LoVo (cell line): ENCODE results near the gene KIT.

Experiments
- DNase-seq: peaks from one replicate; pipeline ENCODE4 v3.0.0-alpha.2; 2016; ENCODE audit warnings: low spot score

The KIT gene

DNA sequence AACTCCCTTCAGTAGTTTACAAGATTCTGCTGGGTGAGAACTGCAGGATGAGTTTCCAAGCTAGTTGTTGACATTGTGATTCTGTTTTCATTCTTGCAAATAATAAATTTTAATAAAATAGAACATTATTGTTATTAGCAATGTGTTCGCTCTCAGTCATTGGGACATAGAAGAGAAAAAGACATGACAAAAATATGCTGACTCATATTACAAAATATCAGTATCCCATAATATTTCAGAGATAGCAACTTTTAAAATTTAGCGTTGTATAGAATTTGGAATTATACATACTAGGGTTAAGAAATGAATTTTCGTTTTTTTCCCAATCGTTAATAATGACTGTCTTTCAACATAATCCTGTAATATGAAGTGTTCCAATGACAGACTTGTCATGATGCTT is 45.4 kb downstream of the KIT start:
- DNase-seq: no peak

- DNase-seq: no peak
Observed at GRCh38 chr4:54707406-54707805, 49.6 kb downstream of the KIT start.

GRCh38 chr4:54708339-54709279 is 50.9 kb downstream of the KIT start:
- DNase-seq: no peak

DNA sequence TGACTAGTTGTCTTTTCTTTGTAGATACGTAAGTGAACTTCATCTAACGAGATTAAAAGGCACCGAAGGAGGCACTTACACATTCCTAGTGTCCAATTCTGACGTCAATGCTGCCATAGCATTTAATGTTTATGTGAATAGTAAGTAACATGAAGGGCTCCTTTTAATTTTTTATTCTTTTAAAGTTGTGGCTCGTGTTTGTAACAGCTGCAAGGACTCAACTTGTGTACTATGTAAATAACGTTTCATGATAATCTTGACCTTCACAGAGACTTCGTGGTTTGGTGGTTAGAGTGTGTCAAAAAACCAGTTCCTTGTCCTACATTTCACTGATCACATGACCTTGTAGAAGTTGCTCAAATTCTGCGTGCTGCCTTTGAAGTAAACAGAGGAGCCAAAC is 51.6 kb downstream of the KIT start:
- DNase-seq: no peak

DNA sequence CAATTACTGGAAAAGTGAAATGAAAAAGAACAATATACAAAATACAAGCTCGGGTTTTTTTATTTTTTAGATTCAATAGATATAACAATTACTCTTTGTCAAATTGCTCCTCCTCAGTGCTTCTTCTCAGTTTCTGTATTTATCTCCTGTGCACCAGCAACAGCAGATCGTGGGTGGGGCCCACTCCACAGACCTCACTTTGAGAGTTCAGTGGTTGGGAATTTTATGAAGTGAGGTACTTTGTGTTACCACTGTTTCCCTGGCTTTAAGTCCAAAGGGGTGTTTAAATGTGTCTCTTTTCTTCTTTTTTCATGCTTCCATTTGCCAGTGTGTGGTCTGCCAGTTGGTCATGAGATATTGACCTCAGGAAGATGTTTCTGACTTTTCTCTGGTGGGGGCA is 54.4 kb downstream of the KIT start:
- DNase-seq: no peak

- DNase-seq: no peak
Observed at GRCh38 chr4:54714631-54715030, 56.9 kb downstream of the KIT start.

DNA sequence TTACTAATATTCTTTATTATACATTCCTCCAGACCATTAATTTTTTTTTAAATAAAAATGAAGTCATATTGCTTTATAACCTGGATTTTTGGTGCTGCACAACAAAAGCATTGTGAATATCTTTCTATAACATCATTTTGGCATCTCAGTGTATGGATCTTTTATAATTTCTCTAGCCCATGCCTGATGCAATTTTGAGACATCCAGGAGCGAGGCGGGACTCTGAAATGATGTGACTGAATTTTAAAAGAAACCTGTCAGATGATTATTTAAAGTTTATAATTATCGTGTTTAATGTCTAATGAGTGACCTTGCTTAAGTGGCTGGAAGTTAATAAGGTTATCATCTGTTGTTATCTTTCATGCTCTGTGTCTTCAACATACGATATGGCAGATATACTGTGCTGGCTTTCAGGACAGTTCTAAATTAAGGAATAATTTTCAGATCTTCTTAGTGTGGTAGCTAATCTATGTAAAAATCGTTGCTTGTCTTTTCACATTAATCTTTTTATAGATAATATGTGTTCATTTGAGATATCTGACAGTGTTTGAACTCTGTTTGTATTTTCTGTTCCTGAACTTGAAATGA is 58.8 kb downstream of the KIT start:
- DNase-seq: no peak

DNA sequence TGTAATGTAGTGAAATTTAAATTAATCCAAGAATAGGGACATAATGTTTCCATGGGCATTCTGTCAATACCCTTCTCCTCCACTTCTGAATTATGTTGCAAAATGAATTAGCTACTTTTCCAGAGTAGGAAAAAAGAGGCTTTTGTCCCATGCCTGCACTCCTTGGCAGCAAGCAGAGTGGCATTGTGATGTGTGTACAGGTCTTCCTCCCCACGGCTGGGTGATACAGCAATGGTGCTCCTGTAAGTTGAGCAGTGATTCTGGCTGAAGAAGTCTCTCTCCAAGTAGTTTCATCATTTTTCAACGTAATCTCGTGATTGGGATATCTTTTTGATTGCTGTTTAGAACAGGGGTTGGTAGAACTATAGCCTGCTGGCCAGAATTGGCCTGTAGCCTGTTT is 59.9 kb downstream of the KIT start:
- no peak for DNase-seq

DNA sequence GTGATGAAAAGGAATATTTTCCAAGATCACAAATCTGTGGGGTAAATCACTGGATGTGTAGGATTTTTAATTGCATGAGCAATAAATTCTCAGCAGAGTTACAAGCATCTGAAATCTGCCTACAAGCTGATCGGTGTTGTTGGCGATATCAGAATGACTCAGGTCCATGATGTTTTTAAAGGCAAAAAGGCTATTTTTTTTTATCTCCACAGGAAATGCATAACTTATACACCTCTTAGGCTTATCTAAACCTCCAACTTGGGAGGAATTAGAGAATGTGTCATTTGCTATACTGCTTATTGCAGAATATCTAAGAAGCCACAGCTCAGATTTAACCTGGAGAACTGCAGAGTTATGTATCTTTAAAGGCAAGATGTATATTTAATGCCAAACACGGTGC is 61.6 kb downstream of the KIT start:
- no peak for DNase-seq

- no peak for DNase-seq
Observed at GRCh38 chr4:54723220-54723619, 65.5 kb downstream of the KIT start.

DNA sequence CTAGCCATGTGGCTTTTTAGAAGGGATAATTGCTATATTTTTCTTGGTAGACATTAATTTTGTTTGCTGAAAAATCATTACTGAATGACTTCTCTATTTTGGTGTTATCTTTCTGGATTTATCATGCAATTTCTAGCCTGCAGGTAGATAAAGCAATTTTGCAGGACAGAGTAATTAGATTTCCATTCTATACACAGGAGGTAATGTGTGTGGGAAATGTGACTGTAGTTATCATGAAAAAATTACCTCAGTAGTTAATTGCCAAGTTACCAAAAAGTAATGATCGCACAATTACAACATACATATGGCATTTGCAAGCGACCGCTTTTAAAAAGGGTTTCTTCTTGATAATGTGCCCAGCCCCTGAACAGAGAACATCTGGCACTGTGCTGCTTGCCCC is 66.1 kb downstream of the KIT start:
- no peak for DNase-seq

DNA sequence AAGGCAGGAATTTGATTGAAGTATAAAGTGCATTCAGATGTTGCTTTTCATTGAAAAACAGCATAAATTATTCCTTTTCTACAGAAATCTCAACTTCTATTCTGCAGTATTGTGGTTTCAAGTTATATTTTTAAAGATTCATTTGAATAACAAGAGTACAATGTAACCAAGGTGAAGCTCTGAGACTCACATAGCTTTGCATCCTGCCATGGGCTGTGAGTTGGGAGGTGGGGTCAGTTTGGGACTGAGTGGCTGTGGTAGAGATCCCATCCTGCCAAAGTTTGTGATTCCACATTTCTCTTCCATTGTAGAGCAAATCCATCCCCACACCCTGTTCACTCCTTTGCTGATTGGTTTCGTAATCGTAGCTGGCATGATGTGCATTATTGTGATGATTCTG is 69.2 kb downstream of the KIT start:
- no peak for DNase-seq

DNA sequence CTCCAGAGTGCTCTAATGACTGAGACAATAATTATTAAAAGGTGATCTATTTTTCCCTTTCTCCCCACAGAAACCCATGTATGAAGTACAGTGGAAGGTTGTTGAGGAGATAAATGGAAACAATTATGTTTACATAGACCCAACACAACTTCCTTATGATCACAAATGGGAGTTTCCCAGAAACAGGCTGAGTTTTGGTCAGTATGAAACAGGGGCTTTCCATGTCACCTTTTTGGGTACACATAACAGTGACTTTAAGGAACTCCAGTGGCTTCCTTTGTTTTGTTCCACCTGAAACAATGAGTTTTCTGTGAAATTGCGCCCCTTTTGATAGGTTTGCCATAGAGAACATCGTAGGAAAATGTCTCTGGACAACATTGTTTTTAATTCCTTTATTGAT is 69.6 kb downstream of the KIT start:
- no peak for DNase-seq

- DNase-seq: no peak
Observed at GRCh38 chr4:54728368-54728767, 70.6 kb downstream of the KIT start.

DNA sequence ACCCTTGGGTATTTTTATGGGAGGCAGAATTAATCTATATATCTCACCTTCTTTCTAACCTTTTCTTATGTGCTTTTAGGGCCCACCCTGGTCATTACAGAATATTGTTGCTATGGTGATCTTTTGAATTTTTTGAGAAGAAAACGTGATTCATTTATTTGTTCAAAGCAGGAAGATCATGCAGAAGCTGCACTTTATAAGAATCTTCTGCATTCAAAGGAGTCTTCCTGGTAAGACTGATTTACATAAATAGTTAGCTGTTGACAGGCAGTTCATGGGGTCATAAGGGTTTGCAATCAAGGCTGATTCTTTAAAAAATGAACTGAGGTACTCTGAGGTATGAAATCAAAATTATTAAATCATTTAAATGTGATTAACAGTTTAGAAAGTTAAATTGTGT is 71.5 kb downstream of the KIT start:
- no peak for DNase-seq

DNA sequence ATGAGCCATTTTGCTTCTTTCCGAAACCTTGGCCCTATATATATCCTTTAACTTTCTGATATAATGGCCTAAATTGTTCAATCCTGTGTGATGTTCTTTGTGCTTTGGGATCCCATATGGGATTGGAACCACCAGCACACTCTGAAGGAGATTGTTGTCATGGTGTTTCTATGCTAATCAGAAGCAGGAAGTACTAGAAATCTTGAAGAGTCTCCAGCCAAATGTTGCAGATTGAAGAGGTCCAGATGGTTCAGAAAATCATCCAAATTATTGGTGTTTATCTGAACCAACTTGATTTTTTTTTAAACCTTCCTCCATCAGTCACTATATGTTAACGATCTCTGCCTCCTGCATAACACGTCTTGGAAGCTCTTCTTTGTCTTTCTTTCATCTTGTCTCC is 72.8 kb downstream of the KIT start:
- DNase-seq: no peak

GRCh38 chr4:54731552-54731951 is 73.8 kb downstream of the KIT start:
- no peak for DNase-seq

DNA sequence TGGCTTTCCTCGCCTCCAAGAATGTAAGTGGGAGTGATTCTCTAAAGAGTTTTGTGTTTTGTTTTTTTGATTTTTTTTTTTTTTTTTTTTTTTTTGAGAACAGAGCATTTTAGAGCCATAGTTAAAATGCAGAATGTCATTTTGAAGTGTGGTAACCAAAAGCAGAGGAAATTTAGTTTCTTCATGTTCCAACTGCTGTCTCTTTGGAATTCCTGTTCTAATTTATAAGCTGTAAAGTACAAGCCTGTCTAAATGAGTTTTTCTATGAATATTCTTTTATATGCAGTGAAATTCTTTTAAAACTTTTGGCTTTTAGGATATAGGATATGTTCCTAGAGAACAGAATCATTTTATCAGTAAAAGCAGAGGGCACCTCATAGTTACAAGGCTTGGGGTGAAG is 74.2 kb downstream of the KIT start:
- DNase-seq: no peak

GRCh38 chr4:54737421-54737820 is 79.7 kb downstream of the KIT start:
- no peak for DNase-seq

GRCh38 chr4:54741202-54741601 is 83.4 kb downstream of the KIT start:
- DNase-seq: no peak

DNA sequence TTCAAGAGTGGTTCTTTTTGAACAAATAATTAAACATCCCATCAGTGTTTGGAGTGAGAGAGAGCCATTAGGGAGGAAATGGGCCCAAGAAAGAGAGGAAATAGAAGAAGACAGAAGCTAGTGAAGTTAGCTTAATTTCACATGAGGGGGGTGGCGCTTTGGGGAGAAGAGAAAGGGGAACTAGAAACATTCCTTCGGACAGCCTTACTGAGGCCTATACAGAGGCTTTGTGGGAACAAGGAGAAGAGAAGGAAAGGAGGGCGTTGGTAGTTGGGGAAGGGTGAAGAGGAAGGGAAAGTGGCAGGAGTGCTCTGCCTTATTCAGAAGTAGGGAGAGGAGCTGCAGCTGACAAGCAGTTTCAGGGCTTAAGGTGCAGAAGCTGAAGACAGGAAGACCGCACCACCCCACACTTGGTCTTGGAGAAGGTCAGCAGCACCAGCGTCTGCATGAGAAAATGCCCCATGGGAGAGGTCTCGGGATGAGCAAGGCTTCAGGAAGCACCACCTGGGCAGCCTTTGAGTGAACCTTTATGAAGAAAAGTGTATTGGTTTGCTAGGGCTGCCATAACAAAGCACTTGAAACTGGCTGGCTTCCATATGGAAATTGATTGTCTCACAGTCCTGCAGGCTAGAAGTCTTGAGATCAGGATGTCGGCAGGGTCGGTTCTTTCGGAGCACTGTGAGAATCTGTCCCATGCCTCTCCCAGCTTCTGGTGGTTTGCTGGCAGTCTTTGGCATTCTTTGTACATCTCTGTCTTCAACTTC is 85.1 kb downstream of the KIT start:
- no peak for DNase-seq

- no peak for DNase-seq
Observed at GRCh38 chr4:54743562-54743961, 85.8 kb downstream of the KIT start.

GRCh38 chr4:54744487-54744886 is 86.7 kb downstream of the KIT start:
- DNase-seq: no peak
